CD14-positive monocyte (primary cell): ENCODE data around the gene FAAH2. TPM values are rescaled to one million over a fixed set of nuclear protein-coding genes. Genes with fewer than 3 reads are reported as not detected.

ENCODE experiments used
- DNase-seq, 3 donors: peaks; one replicate each; pipeline ENCODE4 v3.0.0-alpha.2; 2011 to 2022
- H2AFZ ChIP-seq: 2 replicates; pipeline ENCODE4 v1.6.0; 2012; ENCODE audit warnings: mild to moderate bottlenecking, low read depth, low read length, inconsistent platforms; ENCODE audit not compliant: insufficient read depth, poor library complexity, severe bottlenecking
- H3K27ac ChIP-seq, 2 donors: 1 replicate in 1 of 2; 2 replicates in 1 of 2; pipeline ENCODE4 v1.5.1; 2012 to 2013; ENCODE audit warnings: low read length in 2 of 2, control low read depth in 1 of 2, inconsistent platforms in 1 of 2, low read depth in 1 of 2, mild to moderate bottlenecking in 1 of 2
- H3K27me3 ChIP-seq, 2 donors: one replicate each; pipeline versions ENCODE4 v1.6.0 to v1.6.1; 2011 to 2013; ENCODE audit warnings: low read length in 2 of 2; ENCODE audit not compliant: control insufficient read depth in 2 of 2, insufficient read depth in 2 of 2
- H3K36me3 ChIP-seq, 2 donors: replicated peaks in 1 of 2; 1 replicate in 1 of 2; 2 replicates in 1 of 2; pipeline versions ENCODE4 v1.5.1 to v1.6.1; 2012 to 2013; ENCODE audit warnings: low read length in 2 of 2, control low read depth in 1 of 2, inconsistent platforms in 1 of 2, mild to moderate bottlenecking in 1 of 2; ENCODE audit not compliant: insufficient read depth in 2 of 2, control insufficient read depth in 1 of 2
- H3K4me1 ChIP-seq, 2 donors: 1 replicate in 1 of 2; 2 replicates in 1 of 2; pipeline versions ENCODE4 v1.5.1 to v1.6.1; 2012 to 2013; ENCODE audit warnings: low read length in 2 of 2, control low read depth in 1 of 2, inconsistent platforms in 1 of 2, mild to moderate bottlenecking in 1 of 2, moderate library complexity in 1 of 2; ENCODE audit not compliant: insufficient read depth in 2 of 2, control insufficient read depth in 1 of 2
- H3K4me2 ChIP-seq: replicated peaks from 2 replicates; pipeline ENCODE3; 2012; ENCODE audit warnings: low read length, moderate library complexity, mild to moderate bottlenecking; ENCODE audit not compliant: poor library complexity, severe bottlenecking; ENCODE audit errors: extremely low read depth
- H3K4me3 ChIP-seq, 3 experiments: fragments of 200-600 bp in 1 of 3; sonication (generic) in 1 of 3; replicated peaks in 1 of 3; 1 replicate in 2 of 3; 2 replicates in 1 of 3; pipeline ENCODE4 v1.5.1; 2011 to 2013; ENCODE audit warnings: low read length in 3 of 3, mild to moderate bottlenecking in 3 of 3, control low read depth in 2 of 3, low read depth in 2 of 3, inconsistent platforms in 1 of 3, moderate library complexity in 1 of 3
- H3K79me2 ChIP-seq: 2 replicates; pipeline ENCODE4 v1.6.0; 2012; ENCODE audit warnings: mild to moderate bottlenecking, control low read depth, inconsistent platforms, low read length, moderate library complexity; ENCODE audit not compliant: insufficient read depth
- H3K9ac ChIP-seq: 2 replicates; pipeline ENCODE4 v1.6.0; 2017; ENCODE audit warnings: low read length, mild to moderate bottlenecking; ENCODE audit not compliant: insufficient read depth, poor library complexity, severe bottlenecking
- H3K9me3 ChIP-seq, 2 donors: replicated peaks in 1 of 2; 1 replicate in 1 of 2; 2 replicates in 1 of 2; pipeline versions ENCODE4 v1.5.1 to v1.6.1; 2012 to 2013; ENCODE audit warnings: low read length in 2 of 2, control low read depth in 1 of 2; ENCODE audit not compliant: control insufficient read depth in 1 of 2, insufficient read depth in 1 of 2
- H4K20me1 ChIP-seq: 2 replicates; pipeline ENCODE4 v1.6.0; 2012; ENCODE audit warnings: mild to moderate bottlenecking, low read length, control low read depth, moderate library complexity; ENCODE audit not compliant: insufficient read depth
- H3K27ac Mint-ChIP-seq, 7 donors: one replicate each; pipeline ENCODE4 v1.8.0; 2020; ENCODE audit warnings: mild to moderate bottlenecking in 7 of 7, mixed read lengths in 7 of 7, moderate library complexity in 6 of 7, inconsistent platforms in 2 of 7
- H3K27me3 Mint-ChIP-seq, 3 donors: one replicate each; pipeline ENCODE4 v1.8.0; 2021 to 2022; ENCODE audit warnings: low read depth in 3 of 3, mild to moderate bottlenecking in 3 of 3, mixed read lengths in 3 of 3, moderate library complexity in 3 of 3, inconsistent platforms in 1 of 3
- H3K36me3 Mint-ChIP-seq, 2 donors: one replicate each; pipeline ENCODE4 v1.8.0; 2020; ENCODE audit warnings: mixed read lengths in 2 of 2, inconsistent platforms in 1 of 2, mild to moderate bottlenecking in 1 of 2
- H3K4me1 Mint-ChIP-seq: one replicate; pipeline ENCODE4 v1.8.0; 2020; ENCODE audit warnings: mild to moderate bottlenecking, mixed read lengths
- H3K4me3 Mint-ChIP-seq, 2 donors: one replicate each; pipeline ENCODE4 v1.8.0; 2020; ENCODE audit warnings: mild to moderate bottlenecking in 2 of 2, mixed read lengths in 2 of 2, moderate library complexity in 1 of 2
- H3K9me3 Mint-ChIP-seq, 7 donors: one replicate each; pipeline ENCODE4 v1.8.0; 2020 to 2022; ENCODE audit warnings: mixed read lengths in 7 of 7, mild to moderate bottlenecking in 6 of 7, moderate library complexity in 6 of 7, inconsistent platforms in 2 of 7
- WGBS: methylation state at CpG from one replicate; pipeline ENCODE4 v1.1.5; 2013; ENCODE audit warnings: missing lambda C conversion rate; ENCODE audit not compliant: insufficient coverage; 5-methylcytosine and 5-hydroxymethylcytosine counted together
- intact Hi-C, 2 donors: fragments of 100-400 bp; cut with micrococcal nuclease; formaldehyde crosslinking; loops; one replicate each; pipeline versions ENCODE4 v1.15.0 to v1.15.1; 2023
- polyA plus RNA-seq, 3 donors: library from polyadenylated mRNA; depleted of rRNA in 1 of 3; unstranded in 2 of 3; stranded (reverse) in 1 of 3; fragments of 300-500 nt in 2 of 3; fragments of >200 nt in 1 of 3; fragmentation: Illumina TruSeq in 2 of 3; gene quantifications; 1 replicate in 2 of 3; 2 replicates in 1 of 3; pipeline ENCODE4 v1.2.3, GENCODE V29; 2012 to 2021
- TF ChIP-seq, protein P1 (sequence below): fragments of 200-600 bp; IDR thresholded peaks from one replicate; pipeline ENCODE4 v1.8.0; 2022; ENCODE audit warnings: antibody characterized with exemption, mild to moderate bottlenecking

Gene FAAH2
- polyA plus RNA-seq, 3 donors = not detected

DNA sequence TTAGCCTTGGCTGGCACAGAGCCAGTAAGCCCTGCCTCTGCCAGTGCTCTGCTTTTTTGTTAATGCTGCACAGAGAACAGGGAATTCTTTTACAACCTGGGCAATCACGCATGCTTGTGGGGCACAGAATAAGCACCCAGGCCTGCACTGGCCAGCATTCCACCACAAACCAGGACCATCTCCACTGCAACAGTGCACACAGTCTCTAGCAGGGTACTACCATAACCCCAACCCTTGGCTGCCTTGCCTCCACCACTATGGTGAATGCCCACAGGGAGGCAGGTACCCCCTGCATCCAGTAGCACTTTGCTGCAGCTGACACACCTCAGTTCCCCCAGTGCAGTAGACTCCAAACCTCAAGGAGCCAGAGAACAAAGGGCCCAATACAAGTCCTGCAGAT lies 19.2 kb upstream of the FAAH2 start:
- Mint-ChIP-seq H3K36me3 (no peaks in the 10 kb centered on the region), H3K9me3 (peaks cover 1 to 34% (median 14%) of the 10 kb centered on the region in 7 donors), H3K4me1 (no peaks in the 10 kb centered on the region), H3K27ac (no peak overlapping the region), H3K4me3 (no peak overlapping the region), H3K27me3 (no peaks in the 10 kb centered on the region)
- Histone ChIP-seq H3K27ac (no peak overlapping the region), H2AFZ (no peak overlapping the region), H3K4me3 (no peak overlapping the region), H4K20me1 (no peaks in the 10 kb centered on the region), H3K4me1 (no peaks in the 10 kb centered on the region), H3K4me2 (no peak overlapping the region), H3K36me3 (no peaks in the 10 kb centered on the region), H3K79me2 (no peaks in the 10 kb centered on the region), H3K27me3 (no peaks in the 10 kb centered on the region), H3K9ac (no peak overlapping the region), H3K9me3 (peaks cover 22 to 41% of the 10 kb centered on the region in 2 donors)
- no peak for DNase-seq
- intact Hi-C loops = no loop called here
- no CpG with 5 or more reads among the region's 1 CpG for WGBS
- TF ChIP-seq, protein P1, sequence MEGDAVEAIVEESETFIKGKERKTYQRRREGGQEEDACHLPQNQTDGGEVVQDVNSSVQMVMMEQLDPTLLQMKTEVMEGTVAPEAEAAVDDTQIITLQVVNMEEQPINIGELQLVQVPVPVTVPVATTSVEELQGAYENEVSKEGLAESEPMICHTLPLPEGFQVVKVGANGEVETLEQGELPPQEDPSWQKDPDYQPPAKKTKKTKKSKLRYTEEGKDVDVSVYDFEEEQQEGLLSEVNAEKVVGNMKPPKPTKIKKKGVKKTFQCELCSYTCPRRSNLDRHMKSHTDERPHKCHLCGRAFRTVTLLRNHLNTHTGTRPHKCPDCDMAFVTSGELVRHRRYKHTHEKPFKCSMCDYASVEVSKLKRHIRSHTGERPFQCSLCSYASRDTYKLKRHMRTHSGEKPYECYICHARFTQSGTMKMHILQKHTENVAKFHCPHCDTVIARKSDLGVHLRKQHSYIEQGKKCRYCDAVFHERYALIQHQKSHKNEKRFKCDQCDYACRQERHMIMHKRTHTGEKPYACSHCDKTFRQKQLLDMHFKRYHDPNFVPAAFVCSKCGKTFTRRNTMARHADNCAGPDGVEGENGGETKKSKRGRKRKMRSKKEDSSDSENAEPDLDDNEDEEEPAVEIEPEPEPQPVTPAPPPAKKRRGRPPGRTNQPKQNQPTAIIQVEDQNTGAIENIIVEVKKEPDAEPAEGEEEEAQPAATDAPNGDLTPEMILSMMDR = no peak

DNA sequence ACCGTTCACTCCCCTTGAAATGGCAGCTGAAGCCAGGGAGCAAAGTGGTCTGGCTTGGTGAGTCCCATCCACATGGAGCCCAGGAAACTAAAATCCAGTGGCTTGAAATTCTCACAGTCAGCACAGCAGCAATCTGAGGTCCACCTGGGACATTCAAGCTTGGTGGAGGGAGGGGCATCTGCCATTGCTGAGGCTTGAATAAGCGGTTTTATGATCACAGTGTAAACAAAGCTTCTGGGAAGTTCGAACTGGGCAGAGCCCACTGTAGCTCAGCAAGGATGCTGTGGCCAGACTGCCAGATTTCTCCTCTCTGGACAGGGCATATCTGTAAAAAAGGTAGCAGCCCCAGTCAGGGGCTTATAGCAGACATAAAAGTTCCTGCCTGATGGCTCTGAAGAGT lies 15.5 kb upstream of the FAAH2 start:
- no peaks in the 10 kb centered on the region for H4K20me1 ChIP-seq
- Mint-ChIP-seq H3K27me3 (no peaks in the 10 kb centered on the region), H3K4me3 (no peak overlapping the region), H3K36me3 (no peaks in the 10 kb centered on the region), H3K9me3 (peaks cover 3 to 21% (median 11%) of the 10 kb centered on the region in 7 donors), H3K27ac (no peak overlapping the region), H3K4me1 (no peaks in the 10 kb centered on the region)
- WGBS = 100% methylated on average over 1 of the region's 3 CpGs
- no peak overlapping the region for H2AFZ ChIP-seq
- TF ChIP-seq, protein P1 = no peak
- no peak overlapping the region for H3K4me2 ChIP-seq
- no peak overlapping the region for H3K4me3 ChIP-seq
- no peaks in the 10 kb centered on the region for H3K79me2 ChIP-seq
- H3K27ac ChIP-seq = no peak overlapping the region
- H3K36me3 ChIP-seq = no peaks in the 10 kb centered on the region
- H3K4me1 ChIP-seq = no peaks in the 10 kb centered on the region
- H3K9ac ChIP-seq = no peak overlapping the region
- DNase-seq = no peak
- no peaks in the 10 kb centered on the region for H3K27me3 ChIP-seq
- intact Hi-C loops = no loop called here
- peaks cover 17 to 28% of the 10 kb centered on the region in 2 donors for H3K9me3 ChIP-seq
